Cardiac muscle cell (in vitro differentiated cells and primary cell): ENCODE measurements around the gene NEUROD1. TPM values are rescaled to one million over a fixed set of nuclear protein-coding genes. Genes with fewer than 3 reads are reported as not detected.

Source experiments
- DNase-seq, 2 donors: peaks; one replicate each; pipeline versions ENCODE4 v3.0.0 to v3.0.0-alpha.2; 2010 to 2017; ENCODE audit warnings: low read depth in 1 of 2, low spot score in 1 of 2
- H3K27ac ChIP-seq: fragments of 200-600 bp; sonication (generic); 2 replicates; pipeline ENCODE4 v1.5.1; 2016
- H3K27me3 ChIP-seq: fragments of 200-600 bp; sonication (generic); 2 replicates; pipeline ENCODE4 v1.6.0; 2016; ENCODE audit warnings: control low read depth
- H3K36me3 ChIP-seq: fragments of 200-600 bp; sonication (generic); 2 replicates; pipeline ENCODE4 v1.5.1; 2016; ENCODE audit warnings: control low read depth
- H3K4me1 ChIP-seq: fragments of 200-600 bp; sonication (generic); 2 replicates; pipeline ENCODE4 v1.8.1; 2017; ENCODE audit warnings: low read depth, mild to moderate bottlenecking, mixed run types
- H3K4me3 ChIP-seq: fragments of 200-600 bp; sonication (generic); 2 replicates; pipeline ENCODE4 v1.5.1; 2016; ENCODE audit warnings: mild to moderate bottlenecking
- H3K9me3 ChIP-seq: fragments of 200-600 bp; sonication (generic); 2 replicates; pipeline ENCODE4 v1.5.1; 2017; ENCODE audit warnings: low read depth, mild to moderate bottlenecking, control low read depth
- polyA plus RNA-seq: library from polyadenylated mRNA; unstranded; fragments of >200 nt; fragmentation: Nextera tagmentation; extraction: Ambion mirVana; gene quantifications from 2 replicates; pipeline ENCODE4 v1.2.1, GENCODE V29; 2016
- total RNA-seq: library from RNA; depleted of rRNA; stranded (reverse); fragments of >200 nt; gene quantifications from 2 replicates; pipeline ENCODE4 v1.2.3, GENCODE V29; 2016
- TF ChIP-seq, protein P1 (sequence below): IDR thresholded peaks from 2 replicates; pipeline ENCODE4 v1.5.1; 2012; ENCODE audit warnings: low read depth, mild to moderate bottlenecking, low read length

NEUROD1 gene
- total and polyA plus RNA-seq, 2 experiments from 2014 or later: not detected

DNA sequence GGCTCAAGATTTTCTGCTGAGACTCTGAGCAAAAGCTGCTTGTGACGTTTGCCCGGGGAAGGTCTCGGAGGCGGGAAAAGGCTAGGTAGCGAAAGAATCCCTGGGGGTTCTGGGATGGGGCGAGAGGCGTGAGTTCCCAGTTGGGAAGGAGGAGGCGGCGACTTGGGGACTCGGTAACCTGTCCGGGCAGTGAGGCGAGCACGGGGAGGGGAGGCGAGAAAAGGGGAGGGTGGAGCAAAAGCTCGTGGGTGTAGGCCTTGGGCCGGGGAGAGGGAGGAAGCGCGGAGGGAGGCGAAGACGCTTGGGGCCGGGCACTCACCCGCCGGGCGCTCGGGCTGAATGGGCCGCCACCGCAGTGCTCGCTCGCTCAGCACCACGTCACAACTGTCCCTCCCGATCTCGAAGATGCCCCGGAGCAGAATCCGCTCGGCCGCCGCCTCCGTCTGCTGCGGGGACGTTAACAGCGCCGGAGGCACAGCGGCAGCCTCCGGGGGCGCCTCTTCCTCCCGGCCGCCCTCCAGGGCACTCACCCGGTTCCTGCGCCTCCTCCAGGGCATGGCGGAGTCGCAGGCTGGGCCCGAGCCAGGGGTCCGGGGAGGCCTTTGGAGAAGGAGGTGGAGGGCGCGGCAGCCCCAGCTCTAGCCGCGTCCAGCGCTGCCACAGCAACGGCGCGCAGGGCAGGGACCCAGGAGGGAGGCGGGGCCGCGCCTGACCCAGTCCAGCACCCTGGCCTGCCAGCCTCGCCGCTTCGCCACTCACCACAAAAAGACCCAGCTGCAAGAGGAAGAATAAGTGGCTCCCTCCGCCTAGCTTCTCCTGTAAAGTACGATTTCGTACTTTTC lies 23.6 kb downstream of the NEUROD1 start, which contains the start of gene CERKL:
TSS of gene CERKL (minus strand) at position 656 of the 842 bp plus-strand sequence. CDS start at position 557, 99 bp downstream.
- no peaks in the 10 kb centered on the region for H3K36me3 ChIP-seq
- TF ChIP-seq, protein P1, sequence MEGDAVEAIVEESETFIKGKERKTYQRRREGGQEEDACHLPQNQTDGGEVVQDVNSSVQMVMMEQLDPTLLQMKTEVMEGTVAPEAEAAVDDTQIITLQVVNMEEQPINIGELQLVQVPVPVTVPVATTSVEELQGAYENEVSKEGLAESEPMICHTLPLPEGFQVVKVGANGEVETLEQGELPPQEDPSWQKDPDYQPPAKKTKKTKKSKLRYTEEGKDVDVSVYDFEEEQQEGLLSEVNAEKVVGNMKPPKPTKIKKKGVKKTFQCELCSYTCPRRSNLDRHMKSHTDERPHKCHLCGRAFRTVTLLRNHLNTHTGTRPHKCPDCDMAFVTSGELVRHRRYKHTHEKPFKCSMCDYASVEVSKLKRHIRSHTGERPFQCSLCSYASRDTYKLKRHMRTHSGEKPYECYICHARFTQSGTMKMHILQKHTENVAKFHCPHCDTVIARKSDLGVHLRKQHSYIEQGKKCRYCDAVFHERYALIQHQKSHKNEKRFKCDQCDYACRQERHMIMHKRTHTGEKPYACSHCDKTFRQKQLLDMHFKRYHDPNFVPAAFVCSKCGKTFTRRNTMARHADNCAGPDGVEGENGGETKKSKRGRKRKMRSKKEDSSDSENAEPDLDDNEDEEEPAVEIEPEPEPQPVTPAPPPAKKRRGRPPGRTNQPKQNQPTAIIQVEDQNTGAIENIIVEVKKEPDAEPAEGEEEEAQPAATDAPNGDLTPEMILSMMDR: peak; percentile 11
- no peak within 1 kb of the TSS for H3K27ac ChIP-seq
- peak; percentile 26 to 60 for DNase-seq
- peaks cover 89% of the 10 kb centered on the region for H3K27me3 ChIP-seq
- peak within 1 kb of the TSS; percentile 39 for H3K4me3 ChIP-seq
- no peaks in the 10 kb centered on the region for H3K9me3 ChIP-seq
- no peaks in the 10 kb centered on the region for H3K4me1 ChIP-seq

DNA sequence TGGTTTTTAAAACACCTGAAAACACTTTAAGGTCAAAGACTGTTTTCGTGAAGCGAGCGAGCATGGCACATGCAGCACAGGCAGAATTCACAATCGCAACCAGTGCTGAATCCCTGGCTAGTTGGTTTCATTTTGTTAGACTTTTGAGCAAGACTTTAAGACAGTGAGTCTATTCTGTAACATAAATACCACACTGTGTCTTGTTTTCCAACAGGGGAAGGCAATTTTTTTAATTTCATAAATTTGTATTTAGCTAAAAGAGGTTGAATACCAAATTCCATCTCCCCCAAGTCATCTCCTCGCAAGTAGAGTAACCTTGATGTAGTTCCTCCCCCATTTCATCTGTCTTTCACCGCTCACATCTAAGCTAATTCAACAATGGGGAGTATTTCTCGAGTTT lies 24.8 kb downstream of the NEUROD1 start:
- TF ChIP-seq, protein P1: no peak
- Histone ChIP-seq H3K36me3 (no peaks in the 10 kb centered on the region), H3K27me3 (peaks cover 97% of the 10 kb centered on the region), H3K27ac (no peak overlapping the region), H3K4me1 (no peaks in the 10 kb centered on the region), H3K9me3 (no peaks in the 10 kb centered on the region), H3K4me3 (no peak overlapping the region)
- peak in 1 of 2 donors; percentile 25 for DNase-seq

DNA sequence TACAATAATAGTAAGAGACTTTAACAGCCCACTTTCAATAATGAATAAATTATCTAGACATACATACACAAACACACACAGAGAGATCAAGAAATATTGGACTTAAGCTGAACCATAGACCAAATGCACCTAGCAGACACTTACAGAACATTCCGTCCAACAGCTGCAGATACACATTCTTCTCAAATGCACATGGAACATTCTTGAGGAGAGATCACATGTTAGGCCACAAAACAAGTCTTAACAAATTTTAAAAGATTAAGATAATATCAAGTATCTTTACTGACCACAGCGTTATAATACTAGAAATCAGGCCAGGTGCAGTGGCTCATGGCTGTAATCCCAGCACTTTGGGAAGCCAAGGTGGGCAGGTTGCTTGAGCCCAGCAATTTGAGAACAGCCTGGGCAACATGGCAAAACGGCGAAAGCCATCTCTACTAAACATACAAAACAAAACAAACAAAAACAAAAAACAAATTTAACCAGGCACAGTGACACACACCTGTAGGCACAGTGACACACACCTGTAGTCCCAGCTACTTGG lies 30.8 kb downstream of the NEUROD1 start:
- Histone ChIP-seq H3K4me1 (no peaks in the 10 kb centered on the region), H3K4me3 (no peak overlapping the region), H3K27me3 (peaks cover 48% of the 10 kb centered on the region), H3K36me3 (no peaks in the 10 kb centered on the region), H3K9me3 (no peaks in the 10 kb centered on the region), H3K27ac (no peak overlapping the region)
- TF ChIP-seq, protein P1: no peak
- DNase-seq: no peak

DNA sequence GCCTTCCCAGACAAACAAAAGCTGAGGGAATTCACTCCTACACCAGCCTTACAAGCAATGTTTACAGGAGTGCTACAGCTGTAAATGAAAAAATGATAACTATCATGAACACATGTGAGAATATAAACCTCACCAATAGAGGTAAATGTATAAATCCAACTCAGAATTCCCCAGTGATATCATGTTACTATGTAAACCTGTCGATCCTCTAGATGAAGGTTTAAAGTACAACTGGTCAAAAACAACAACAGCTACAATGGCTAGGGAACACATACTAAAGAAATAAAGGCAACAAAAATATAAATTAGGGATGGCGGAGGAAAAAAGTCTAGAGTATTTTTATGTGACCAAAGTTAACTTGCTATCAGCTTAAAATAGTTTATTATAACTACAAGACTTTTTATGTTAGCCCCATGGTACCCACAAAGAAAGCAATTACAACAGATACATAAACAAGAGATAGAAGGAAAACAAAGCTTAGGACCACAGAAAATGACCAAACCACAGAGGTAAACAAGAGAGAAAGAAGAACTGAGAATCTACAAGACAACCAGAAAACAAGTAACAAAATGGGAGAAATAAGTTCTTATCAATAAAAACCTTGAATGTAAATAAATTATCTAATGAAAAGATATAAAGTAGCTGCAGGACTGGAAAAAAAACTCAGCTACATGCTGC lies 31.7 kb downstream of the NEUROD1 start:
- TF ChIP-seq, protein P1: no peak
- DNase-seq: no peak
- Histone ChIP-seq H3K27ac (no peak overlapping the region), H3K27me3 (peaks cover 44% of the 10 kb centered on the region), H3K9me3 (no peaks in the 10 kb centered on the region), H3K4me1 (no peaks in the 10 kb centered on the region), H3K4me3 (no peak overlapping the region), H3K36me3 (no peaks in the 10 kb centered on the region)

DNA sequence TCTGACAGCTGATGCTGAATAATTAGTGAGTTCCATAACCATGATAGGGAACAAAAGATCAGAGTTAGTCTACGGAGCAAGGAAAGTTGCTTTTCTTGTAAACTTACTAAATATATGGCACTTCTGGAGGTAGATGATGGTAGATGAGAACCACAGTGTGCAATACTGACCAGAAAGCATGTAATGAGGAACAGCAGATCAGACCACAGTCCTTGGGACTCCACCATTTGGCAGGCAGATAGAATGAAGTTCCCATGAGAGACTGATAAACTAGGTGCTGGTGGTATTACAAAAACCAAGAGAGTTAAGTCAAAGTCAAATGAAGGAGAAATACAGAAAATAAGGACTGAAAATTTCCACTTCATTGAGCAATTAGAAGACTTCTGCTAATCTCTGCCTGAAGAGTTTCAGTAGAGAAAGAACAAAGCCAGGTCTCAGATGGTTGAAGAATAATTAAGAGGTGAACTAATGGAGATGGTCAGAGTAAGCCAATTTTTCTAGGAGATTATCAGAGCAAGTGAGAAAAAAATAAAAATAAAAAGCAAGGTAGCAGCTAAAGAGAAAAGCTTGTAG lies 33.8 kb downstream of the NEUROD1 start:
- no peaks in the 10 kb centered on the region for H3K9me3 ChIP-seq
- H3K27me3 ChIP-seq: peaks cover 38% of the 10 kb centered on the region
- H3K4me3 ChIP-seq: no peak overlapping the region
- DNase-seq: no peak
- no peaks in the 10 kb centered on the region for H3K4me1 ChIP-seq
- no peaks in the 10 kb centered on the region for H3K36me3 ChIP-seq
- TF ChIP-seq, protein P1: no peak
- H3K27ac ChIP-seq: no peak overlapping the region
